HEK293T (cell line): ENCODE results near the gene RABL6.

ENCODE experiments used
- LEF1 ChIP-seq: fragments of 450-650 bp; IDR thresholded peaks from 2 replicates; pipeline ENCODE4 v1.6.1; 2017; ENCODE audit warnings: mild to moderate bottlenecking, borderline replicate concordance
- ZNF384 ChIP-seq: fragments of 450-650 bp; IDR thresholded peaks from 2 replicates; pipeline ENCODE4 v1.6.1; 2016

DNA sequence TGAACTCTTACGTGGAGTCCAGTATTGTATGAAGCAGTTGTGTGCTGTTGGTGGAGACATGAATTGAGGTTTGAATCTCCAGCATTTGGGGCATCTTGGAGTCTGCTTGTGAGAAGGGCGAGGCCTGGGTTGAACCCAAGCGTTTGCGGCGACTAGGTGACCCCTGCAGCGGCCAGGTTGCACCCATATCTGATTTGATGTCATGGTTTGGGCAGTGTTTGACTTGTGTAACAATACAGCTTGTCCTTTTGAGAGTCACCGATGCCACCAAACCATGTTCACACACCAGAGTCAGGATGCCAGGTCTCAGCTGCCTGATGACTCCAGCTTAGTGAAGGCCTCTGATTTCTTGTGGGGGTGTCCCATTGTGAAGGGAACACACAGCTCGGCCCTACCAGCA, 80.7 kb downstream of the RABL6 start:
- no peak for TF ChIP-seq ZNF384
- TF ChIP-seq LEF1, result no peak
